LHCN-M2 (cell line): ENCODE measurements around the gene ZNF354C. TPM values are rescaled to one million over a fixed set of nuclear protein-coding genes. Genes with fewer than 3 reads are reported as not detected.

Experiments used
- DNase-seq: peaks from one replicate; pipeline ENCODE4 v3.0.0-alpha.2; 2012; ENCODE audit warnings: low read depth
- total RNA-seq: library from RNA; depleted of rRNA; stranded (reverse); fragments of >200 nt; gene quantifications from 2 replicates; pipeline ENCODE4 v1.2.3, GENCODE V29; 2014; rRNA removed

The ZNF354C gene
- total RNA-seq, 1 experiment from 2014 or later: 5.2 TPM

GRCh38 chr5:179127136-179128040 is 67.2 kb downstream of the ZNF354C start:
- DNase-seq: no peak

GRCh38 chr5:179128041-179128365 is 67.8 kb downstream of the ZNF354C start:
- DNase-seq: no peak

GRCh38 chr5:179128976-179129375 is 68.8 kb downstream of the ZNF354C start:
- DNase-seq: no peak

- no peak for DNase-seq
These were observed 69.5 kb downstream of the ZNF354C start for GRCh38 chr5:179129607-179130071.

DNA sequence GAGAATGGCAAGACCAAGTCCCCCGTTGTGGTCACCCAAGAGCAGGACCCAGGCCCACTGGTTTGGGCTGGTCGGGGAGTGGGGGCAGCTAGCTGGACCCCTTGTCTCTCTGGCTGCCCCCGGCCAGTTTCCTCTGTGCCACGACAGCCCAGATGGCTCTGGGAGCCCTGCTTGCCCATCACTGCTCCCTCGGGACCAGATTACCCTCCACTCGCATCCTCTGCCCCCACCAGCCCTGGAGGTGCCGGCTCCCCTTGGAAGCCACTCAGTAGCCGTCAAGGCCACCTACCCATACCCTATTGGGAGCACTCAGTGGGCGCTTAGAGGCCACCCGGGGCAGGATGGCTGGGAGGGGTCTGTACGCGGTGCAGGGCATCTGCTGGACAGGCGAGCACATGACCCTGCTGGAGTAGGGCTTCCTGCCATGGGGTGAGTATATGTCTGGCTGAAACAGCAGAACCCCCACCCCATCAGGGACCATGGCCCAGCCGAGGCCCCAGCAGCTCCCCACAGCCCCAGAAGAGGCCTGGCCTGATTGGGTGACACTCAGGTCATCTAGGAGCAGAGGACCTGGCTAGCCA is 70.0 kb downstream of the ZNF354C start:
- no peak for DNase-seq

DNA sequence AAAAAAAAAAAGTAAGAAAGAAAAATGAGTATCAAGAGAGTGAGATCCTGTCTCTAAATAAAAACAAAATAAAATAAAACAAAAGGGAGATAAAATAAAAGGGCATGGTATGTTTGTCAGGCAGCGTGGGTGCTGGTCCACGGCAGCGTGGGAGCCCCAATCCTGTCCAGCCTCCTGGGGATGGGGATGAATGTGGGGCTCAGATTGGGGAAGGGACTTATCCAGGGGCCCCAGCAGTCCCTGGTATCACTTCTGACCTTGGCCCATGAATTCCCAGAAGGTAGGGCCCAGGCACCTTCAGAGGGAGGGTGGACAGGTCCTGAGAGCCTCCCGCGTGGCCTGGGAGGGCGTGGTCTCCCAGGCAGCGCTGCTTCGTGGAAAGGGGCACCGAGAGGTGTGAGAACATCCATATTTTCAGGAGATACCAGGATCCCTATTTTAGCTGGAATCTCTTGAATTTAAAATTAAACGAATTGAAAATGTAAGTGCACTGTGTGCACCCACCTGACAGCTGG is 71.2 kb downstream of the ZNF354C start:
- DNase-seq: no peak

GRCh38 chr5:179131886-179132585 is 71.9 kb downstream of the ZNF354C start:
- no peak for DNase-seq

- peak; percentile 37 for DNase-seq
These were observed 72.6 kb downstream of the ZNF354C start for GRCh38 chr5:179132586-179133355.

Other genes with a start within 250 kb of the ZNF354C start
- 8.3 and 11.8 TPM in 2 replicates for gene ZNF354B, start 200.4 kb upstream of the ZNF354C start, total RNA-seq
- gene ZFP2, start 164.5 kb upstream of the ZNF354C start, total RNA-seq: 0.64 and 0.92 TPM in 2 replicates
- gene ZNF454, start 119.2 kb upstream of the ZNF354C start, total RNA-seq: not detected in 2 replicates
- not detected in 2 replicates for gene GRM6, start 65.1 kb upstream of the ZNF354C start, total RNA-seq
- 2.5 and 4.7 TPM in 2 replicates for gene ZNF879, start 36.6 kb upstream of the ZNF354C start, total RNA-seq